ENCODE data around the gene SLC7A1. TPM values are rescaled to one million over a fixed set of nuclear protein-coding genes. Genes with fewer than 3 reads are reported as not detected.

Gene SLC7A1
- total RNA-seq, 2 experiments from 2014 or later, result 11.3 to 12.3 TPM

DNA sequence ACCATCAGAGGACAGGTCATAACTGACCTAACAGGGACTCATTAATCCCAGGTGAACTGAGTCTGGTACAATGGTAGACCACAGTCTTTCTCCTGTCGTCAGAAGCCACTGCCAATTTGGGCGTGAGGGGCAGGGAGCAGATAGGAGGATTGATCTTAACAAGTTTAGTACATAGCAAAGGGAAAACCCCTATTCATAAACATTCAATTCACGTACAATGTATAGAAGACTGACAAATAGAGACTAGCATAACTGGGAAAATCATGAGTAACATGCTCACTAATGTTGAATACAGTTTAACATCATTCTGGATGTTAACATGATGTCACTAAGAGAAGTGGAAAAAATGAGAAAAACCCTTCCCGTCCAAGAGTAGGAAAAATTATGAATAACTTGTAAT, 54.1 kb downstream of the SLC7A1 start:
- intact Hi-C loops (cut with DNase I, micrococcal nuclease), result no loop called here
- ATAC-seq (ENCODE audit: poor library complexity), result no peak
- H3K27ac ChIP-seq (ENCODE audit: low read depth in 1 of 2, low read length in 2 of 2), result no peak overlapping the region
- Mint-ChIP-seq H3K4me3 (no peak overlapping the region), H3K27ac (no peak overlapping the region), H3K4me1 (ENCODE audit: low read depth) (peaks cover 40% of the 10 kb centered on the region), H3K27me3 (no peaks in the 10 kb centered on the region), H3K9me3 (no peaks in the 10 kb centered on the region), H3K36me3 (ENCODE audit: low read depth) (peaks cover 27% of the 10 kb centered on the region)
- TF ChIP-seq, protein P1, sequence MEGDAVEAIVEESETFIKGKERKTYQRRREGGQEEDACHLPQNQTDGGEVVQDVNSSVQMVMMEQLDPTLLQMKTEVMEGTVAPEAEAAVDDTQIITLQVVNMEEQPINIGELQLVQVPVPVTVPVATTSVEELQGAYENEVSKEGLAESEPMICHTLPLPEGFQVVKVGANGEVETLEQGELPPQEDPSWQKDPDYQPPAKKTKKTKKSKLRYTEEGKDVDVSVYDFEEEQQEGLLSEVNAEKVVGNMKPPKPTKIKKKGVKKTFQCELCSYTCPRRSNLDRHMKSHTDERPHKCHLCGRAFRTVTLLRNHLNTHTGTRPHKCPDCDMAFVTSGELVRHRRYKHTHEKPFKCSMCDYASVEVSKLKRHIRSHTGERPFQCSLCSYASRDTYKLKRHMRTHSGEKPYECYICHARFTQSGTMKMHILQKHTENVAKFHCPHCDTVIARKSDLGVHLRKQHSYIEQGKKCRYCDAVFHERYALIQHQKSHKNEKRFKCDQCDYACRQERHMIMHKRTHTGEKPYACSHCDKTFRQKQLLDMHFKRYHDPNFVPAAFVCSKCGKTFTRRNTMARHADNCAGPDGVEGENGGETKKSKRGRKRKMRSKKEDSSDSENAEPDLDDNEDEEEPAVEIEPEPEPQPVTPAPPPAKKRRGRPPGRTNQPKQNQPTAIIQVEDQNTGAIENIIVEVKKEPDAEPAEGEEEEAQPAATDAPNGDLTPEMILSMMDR (IDR thresholded peaks at IDR 0.05), result no peak
- DNase-seq, result no peak
- ChIA-PET POLR2A (no interaction called here), CTCF (no interaction called here)
- no peaks in the 10 kb centered on the region for H3K27me3 ChIP-seq (ENCODE audit: control insufficient read depth in 1 of 2, insufficient read depth in 2 of 2, low read length in 2 of 2)
- H3K4me1 ChIP-seq (ENCODE audit: insufficient read depth, low read length), result peaks cover 3% of the 10 kb centered on the region
- H3K9me3 ChIP-seq (ENCODE audit: control insufficient read depth in 1 of 2, insufficient read depth in 1 of 2, low read length in 2 of 2), result no peaks in the 10 kb centered on the region
- H3K36me3 ChIP-seq (ENCODE audit: insufficient read depth, low read length), result peaks cover 15% of the 10 kb centered on the region
- no peak overlapping the region for H3K4me3 ChIP-seq (ENCODE audit: low read length)

DNA sequence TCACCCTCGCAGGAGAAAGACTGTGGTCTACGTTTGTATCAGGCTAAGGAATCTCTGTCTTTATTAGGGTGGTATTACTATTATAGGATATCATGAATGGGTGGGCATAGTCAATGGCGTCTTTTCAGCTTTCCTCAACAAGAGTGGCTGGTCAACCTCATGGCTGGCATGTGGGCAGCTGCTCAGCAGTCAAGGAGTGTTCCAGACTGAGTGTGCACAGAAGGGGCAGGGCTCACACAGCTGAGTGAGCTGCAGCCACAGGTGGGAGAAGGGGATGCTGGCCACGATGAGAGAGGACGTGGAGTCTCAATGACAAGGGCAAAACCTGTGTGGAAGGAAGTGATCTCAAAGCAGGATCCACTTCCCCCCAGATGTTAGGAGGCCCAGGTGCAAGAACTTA, 54.7 kb downstream of the SLC7A1 start:
- Mint-ChIP-seq H3K27me3 (no peaks in the 10 kb centered on the region), H3K9me3 (no peaks in the 10 kb centered on the region), H3K4me3 (no peak overlapping the region), H3K36me3 (ENCODE audit: low read depth) (peaks cover 29% of the 10 kb centered on the region), H3K4me1 (ENCODE audit: low read depth) (peaks cover 40% of the 10 kb centered on the region), H3K27ac (no peak overlapping the region)
- ATAC-seq (ENCODE audit: poor library complexity) (no peak), DNase-seq (no peak)
- ChIA-PET POLR2A (no interaction called here), CTCF (no interaction called here)
- Histone ChIP-seq H3K27me3 (ENCODE audit: control insufficient read depth in 1 of 2, insufficient read depth in 2 of 2, low read length in 2 of 2) (no peaks in the 10 kb centered on the region), H3K9me3 (ENCODE audit: control insufficient read depth in 1 of 2, insufficient read depth in 1 of 2, low read length in 2 of 2) (no peaks in the 10 kb centered on the region), H3K4me3 (ENCODE audit: low read length) (no peak overlapping the region), H3K27ac (ENCODE audit: low read depth in 1 of 2, low read length in 2 of 2) (no peak overlapping the region), H3K4me1 (ENCODE audit: insufficient read depth, low read length) (peaks cover 3% of the 10 kb centered on the region), H3K36me3 (ENCODE audit: insufficient read depth, low read length) (peaks cover 13% of the 10 kb centered on the region)
- TF ChIP-seq, protein P1 (IDR thresholded peaks at IDR 0.05), result no peak
- intact Hi-C loops (cut with DNase I, micrococcal nuclease), result no loop called here

DNA sequence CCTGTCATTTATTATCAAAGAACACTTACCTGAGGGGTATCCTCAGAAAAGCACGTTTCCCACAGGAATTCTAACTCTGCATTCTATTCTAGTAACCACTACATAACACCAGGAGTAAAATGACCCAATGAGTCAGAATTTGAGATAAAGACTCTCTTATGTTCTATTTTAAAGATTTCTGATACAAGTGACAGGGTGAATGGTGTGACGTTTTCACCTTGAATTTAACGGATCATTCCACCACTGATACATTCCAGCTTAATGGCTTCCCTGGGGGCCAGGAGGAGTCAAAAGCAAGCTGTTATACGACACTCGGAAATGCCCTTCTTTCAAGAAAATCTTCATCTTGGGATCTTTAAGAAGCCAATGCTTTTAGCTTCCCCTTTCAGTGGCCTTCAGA, 55.2 kb downstream of the SLC7A1 start:
- Mint-ChIP-seq H3K27me3 (no peaks in the 10 kb centered on the region), H3K9me3 (no peaks in the 10 kb centered on the region), H3K27ac (no peak overlapping the region), H3K4me3 (no peak overlapping the region), H3K4me1 (ENCODE audit: low read depth) (peaks cover 40% of the 10 kb centered on the region), H3K36me3 (ENCODE audit: low read depth) (peaks cover 29% of the 10 kb centered on the region)
- no peaks in the 10 kb centered on the region for H3K9me3 ChIP-seq (ENCODE audit: control insufficient read depth in 1 of 2, insufficient read depth in 1 of 2, low read length in 2 of 2)
- DNase-seq (no peak), ATAC-seq (ENCODE audit: poor library complexity) (no peak)
- H3K27ac ChIP-seq (ENCODE audit: low read depth in 1 of 2, low read length in 2 of 2), result no peak overlapping the region
- ChIA-PET POLR2A (no interaction called here), CTCF (no interaction called here)
- H3K4me1 ChIP-seq (ENCODE audit: insufficient read depth, low read length), result peaks cover 3% of the 10 kb centered on the region
- TF ChIP-seq, protein P1 (IDR thresholded peaks at IDR 0.05), result no peak
- intact Hi-C loops (cut with DNase I, micrococcal nuclease), result no loop called here
- H3K36me3 ChIP-seq (ENCODE audit: insufficient read depth, low read length), result peaks cover 13% of the 10 kb centered on the region
- no peaks in the 10 kb centered on the region for H3K27me3 ChIP-seq (ENCODE audit: control insufficient read depth in 1 of 2, insufficient read depth in 2 of 2, low read length in 2 of 2)
- H3K4me3 ChIP-seq (ENCODE audit: low read length), result no peak overlapping the region

Data from CD4-positive, alpha-beta T cell (primary cell).